Upper lobe of right lung (tissue), 1 donor: Measurements from ENCODE around the gene STK39. TPM values are rescaled to one million over a fixed set of nuclear protein-coding genes. Genes with fewer than 3 reads are reported as not detected.

Experiments
- ATAC-seq: fragments of 200-7000 bp; cut with Tn5 transposase; one replicate; pipeline ENCODE4 v1.9.1; 2020; ENCODE audit warnings: mild to moderate bottlenecking, moderate library complexity
- DNase-seq: peaks from one replicate; pipeline ENCODE4 v3.0.0-alpha.2; 2020
- H3K27ac ChIP-seq: fragments of 200-600 bp; one replicate; pipeline ENCODE4 v1.8.0; 2022
- H3K27me3 ChIP-seq: fragments of 200-600 bp; one replicate; pipeline ENCODE4 v1.8.0; 2022; ENCODE audit warnings: mild to moderate bottlenecking
- H3K36me3 ChIP-seq: fragments of 200-600 bp; one replicate; pipeline ENCODE4 v1.8.0; 2022
- H3K4me1 ChIP-seq: fragments of 200-600 bp; one replicate; pipeline ENCODE4 v1.8.0; 2022
- H3K4me3 ChIP-seq: fragments of 200-600 bp; one replicate; pipeline ENCODE4 v1.8.0; 2022; ENCODE audit warnings: mild to moderate bottlenecking
- H3K9me3 ChIP-seq: fragments of 200-600 bp; one replicate; pipeline ENCODE4 v1.8.0; 2022
- CTCF ChIP-seq: fragments of 200-600 bp; IDR thresholded peaks from one replicate; pipeline ENCODE4 v1.8.0; 2022; ENCODE audit warnings: antibody characterized with exemption
- intact Hi-C: fragments of 100-400 bp; cut with DNase I; formaldehyde crosslinking; loops from one replicate; pipeline ENCODE4 v1.11.0; 2022
- total RNA-seq: library from RNA; stranded (reverse); fragmentation: NEBNext Ultra II Directional; extraction: Animal tissue kit (Norgen Biotek cat#: 25700); gene quantifications from one replicate; pipeline ENCODE4 v1.2.1, GENCODE V29; 2021
- donor health status: DM: no; HTN: yes; CAD: no; lungs with severe emphysema.

Gene STK39
- total RNA-seq, 1 donor from 2014 or later: 13.2 TPM

DNA sequence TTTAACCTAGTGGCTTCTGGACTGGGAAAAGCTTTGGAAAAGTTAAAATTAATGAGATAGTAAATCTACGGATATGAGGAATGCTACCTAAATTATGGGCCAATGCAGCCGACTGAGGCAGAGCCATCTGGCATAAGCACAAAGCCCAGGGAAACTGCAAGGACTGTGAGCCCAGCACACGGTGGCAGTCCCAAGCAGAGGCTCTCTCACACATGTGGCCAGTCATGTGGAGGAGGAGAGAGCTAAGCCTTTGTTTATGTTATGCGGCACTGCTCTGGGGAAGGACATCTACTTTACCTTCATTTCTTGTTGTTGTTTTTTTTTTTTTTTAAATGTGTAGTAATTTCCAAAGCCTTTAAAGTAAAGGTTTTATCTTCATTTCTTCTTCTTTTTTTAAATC lies 267.0 kb downstream of the STK39 start:
- Histone ChIP-seq H3K4me1 (no peaks in the 10 kb centered on the region), H3K36me3 (no peaks in the 10 kb centered on the region), H3K27ac (no peak overlapping the region), H3K9me3 (no peaks in the 10 kb centered on the region), H3K27me3 (no peaks in the 10 kb centered on the region), H3K4me3 (no peak overlapping the region)
- TF ChIP-seq CTCF: no peak
- DNase-seq (no peak), ATAC-seq (no peak)
- intact Hi-C loops: no loop called here

DNA sequence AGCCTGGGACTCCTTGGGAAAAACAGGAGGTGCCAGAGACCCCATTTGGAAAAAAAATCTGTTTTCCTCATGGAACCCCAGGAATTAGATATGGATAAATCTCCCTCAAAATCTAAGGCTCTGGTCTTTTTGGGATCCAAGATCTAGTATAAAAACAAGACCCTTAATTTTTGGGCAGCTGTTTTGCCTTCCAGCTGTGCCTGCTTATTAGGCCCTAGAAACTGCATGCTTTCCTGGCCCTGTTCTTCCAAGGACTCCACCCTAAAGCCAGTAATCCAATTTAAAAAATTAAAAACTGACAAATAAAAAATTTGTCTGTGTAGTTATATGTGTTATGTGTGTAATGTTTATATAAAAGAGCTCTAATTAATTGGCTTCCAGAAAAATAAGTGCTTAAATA lies 274.6 kb downstream of the STK39 start:
- intact Hi-C loops: no loop called here

GRCh38 chr2:167972020-167972419 lies 275.4 kb downstream of the STK39 start:
- intact Hi-C loops: no loop called here

More for the DNA sequence above, 274.6 kb downstream of the STK39 start:
- Histone ChIP-seq H3K4me1 (no peaks in the 10 kb centered on the region), H3K27ac (no peak overlapping the region), H3K27me3 (no peaks in the 10 kb centered on the region), H3K9me3 (no peaks in the 10 kb centered on the region), H3K36me3 (no peaks in the 10 kb centered on the region), H3K4me3 (no peak overlapping the region)
- no peak for ATAC-seq
- no peak for TF ChIP-seq CTCF
- no peak for DNase-seq

GRCh38 chr2:167966937-167967913 lies 280.2 kb downstream of the STK39 start:
- no peaks in the 10 kb centered on the region for H3K36me3 ChIP-seq
- H3K4me3 ChIP-seq: no peak overlapping the region
- DNase-seq: no peak
- TF ChIP-seq CTCF: no peak
- H3K27ac ChIP-seq: no peak overlapping the region
- no peaks in the 10 kb centered on the region for H3K4me1 ChIP-seq
- ATAC-seq: no peak
- no peaks in the 10 kb centered on the region for H3K27me3 ChIP-seq
- H3K9me3 ChIP-seq: no peaks in the 10 kb centered on the region
- intact Hi-C loops: no loop called here

More at GRCh38 chr2:167972020-167972419, 275.4 kb downstream of the STK39 start:
- Histone ChIP-seq H3K36me3 (no peaks in the 10 kb centered on the region), H3K9me3 (no peaks in the 10 kb centered on the region), H3K4me1 (no peaks in the 10 kb centered on the region), H3K27me3 (no peaks in the 10 kb centered on the region), H3K27ac (no peak overlapping the region), H3K4me3 (no peak overlapping the region)
- DNase-seq (no peak), ATAC-seq (no peak)
- no peak for TF ChIP-seq CTCF

DNA sequence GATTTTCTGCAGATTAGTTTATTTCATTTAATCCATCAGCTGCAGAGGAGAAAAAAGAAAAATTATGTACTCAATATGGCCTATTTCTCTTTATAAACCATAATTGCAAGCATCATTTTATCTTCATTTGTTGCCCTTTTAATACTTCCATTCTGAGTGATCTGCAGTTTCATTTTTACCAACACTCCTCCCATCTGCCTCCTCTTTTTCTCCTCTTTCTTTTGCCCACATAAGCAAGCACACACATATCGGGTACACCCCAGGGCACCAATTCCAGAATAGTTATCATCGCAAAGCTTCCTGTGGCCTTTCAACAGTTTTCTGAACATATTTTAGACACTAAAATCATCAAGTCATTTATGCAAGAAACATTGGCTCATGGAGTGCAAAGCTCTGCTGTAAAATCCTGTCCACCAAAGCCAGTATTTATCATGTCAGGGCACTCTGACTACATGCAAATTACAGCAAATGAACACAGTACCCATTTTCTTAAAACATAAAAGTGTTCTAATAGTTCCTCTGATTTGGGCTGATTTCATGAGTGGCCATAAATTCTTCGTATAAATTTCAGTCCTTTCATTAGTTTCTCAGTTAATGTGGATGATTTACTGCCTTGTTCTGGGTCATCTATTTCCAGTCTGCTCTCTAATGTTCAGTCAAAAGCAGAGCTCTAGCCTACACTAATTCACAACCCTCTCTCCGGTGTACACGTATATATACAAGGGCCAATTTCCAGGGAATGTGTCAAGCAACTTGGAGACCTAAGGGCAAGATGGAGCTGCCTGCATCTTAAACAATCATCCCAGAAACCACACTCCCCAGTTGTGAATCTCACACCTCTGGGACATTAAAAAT lies 281.3 kb downstream of the STK39 start:
- DNase-seq: no peak
- TF ChIP-seq CTCF: no peak
- Histone ChIP-seq H3K27me3 (no peaks in the 10 kb centered on the region), H3K4me1 (no peaks in the 10 kb centered on the region), H3K36me3 (no peaks in the 10 kb centered on the region), H3K27ac (no peak overlapping the region), H3K4me3 (no peak overlapping the region), H3K9me3 (no peaks in the 10 kb centered on the region)
- intact Hi-C loops: no loop called here
- ATAC-seq: no peak
